GM12892 (cell line): Measurements from ENCODE around the gene GLRA1.

Experiments used
- POLR2A ChIP-seq: IDR thresholded peaks from 2 replicates; pipeline ENCODE4 v1.6.1; 2011; ENCODE audit warnings: low read depth, low read length, control low read depth
- POLR2AphosphoS5 ChIP-seq: IDR thresholded peaks from 2 replicates; pipeline ENCODE4 v1.6.1; 2011; ENCODE audit warnings: low read depth, low read length, control low read depth
- TAF1 ChIP-seq: IDR thresholded peaks from 2 replicates; pipeline ENCODE4 v1.6.1; 2011; ENCODE audit warnings: low read depth, mild to moderate bottlenecking, control low read depth, low read length, borderline replicate concordance

DNA sequence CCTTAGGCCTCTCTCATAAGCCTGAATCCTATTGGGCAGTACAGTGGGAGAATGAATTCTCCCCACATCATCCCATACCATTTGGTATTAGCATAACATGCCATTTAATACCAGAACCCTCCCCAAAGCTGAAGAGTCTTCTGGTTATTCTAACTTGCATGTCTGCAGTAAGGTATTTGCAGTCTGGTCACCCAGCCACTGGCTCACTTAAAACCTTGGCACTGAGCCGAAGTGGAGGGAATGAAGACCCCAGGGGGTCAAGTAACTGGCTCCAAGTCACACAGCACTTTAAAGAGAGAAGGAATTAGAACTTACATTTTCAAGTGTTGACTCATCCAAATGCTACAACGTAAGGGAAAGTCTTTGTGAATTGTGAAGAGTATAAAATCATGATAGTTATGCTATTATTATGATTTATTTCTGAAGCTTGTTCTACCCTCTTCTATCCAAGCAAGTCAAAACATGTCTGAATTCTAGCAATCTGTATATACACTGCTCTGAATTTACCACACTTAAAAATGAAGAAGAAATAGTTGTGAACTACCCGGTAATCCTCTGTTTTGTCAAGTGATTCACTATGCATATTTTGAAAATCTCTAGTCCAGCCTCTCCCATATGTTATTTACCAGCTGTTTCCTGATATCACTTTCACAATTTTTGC, 28.5 kb downstream of the GLRA1 start:
- TF ChIP-seq POLR2AphosphoS5 (no peak), TAF1 (no peak), POLR2A (no peak)
